Measurements from ENCODE around the gene PCNX3.

The PCNX3 gene

GRCh38 chr11:65599216-65599954, 16.2 kb upstream of the PCNX3 start:
- DNase-seq (ENCODE audit: low read depth), result no peak

- no peak for DNase-seq (ENCODE audit: low read depth)
Observed at GRCh38 chr11:65599955-65600246, 15.7 kb upstream of the PCNX3 start.

- no peak for DNase-seq (ENCODE audit: low read depth)
Observed at GRCh38 chr11:65604258-65604657, 11.3 kb upstream of the PCNX3 start.

GRCh38 chr11:65606876-65607613, 8.5 kb upstream of the PCNX3 start:
- no peak for DNase-seq (ENCODE audit: low read depth)

GRCh38 chr11:65607614-65608426, 7.8 kb upstream of the PCNX3 start:
- no peak for DNase-seq (ENCODE audit: low read depth)

GRCh38 chr11:65609229-65609628, 6.3 kb upstream of the PCNX3 start:
- DNase-seq (ENCODE audit: low read depth), result no peak

GRCh38 chr11:65609665-65610064, 5.9 kb upstream of the PCNX3 start:
- DNase-seq (ENCODE audit: low read depth), result no peak

- DNase-seq (ENCODE audit: low read depth), result no peak
Observed at GRCh38 chr11:65610404-65610803, 5.2 kb upstream of the PCNX3 start.

- DNase-seq (ENCODE audit: low read depth), result no peak
Observed at GRCh38 chr11:65611028-65611757, 4.4 kb upstream of the PCNX3 start.

- no peak for DNase-seq (ENCODE audit: low read depth)
Observed at GRCh38 chr11:65611758-65612603, 3.6 kb upstream of the PCNX3 start.

- no peak for DNase-seq (ENCODE audit: low read depth)
Observed at GRCh38 chr11:65612691-65613090, 2.9 kb upstream of the PCNX3 start.

GRCh38 chr11:65613091-65613928, 2.3 kb upstream of the PCNX3 start:
- no peak for DNase-seq (ENCODE audit: low read depth)

GRCh38 chr11:65615950-65616574, 486 bp downstream of the PCNX3 start:
- no peak for DNase-seq (ENCODE audit: low read depth)

- DNase-seq (ENCODE audit: low read depth), result no peak
Observed at GRCh38 chr11:65616575-65617001, 1.0 kb downstream of the PCNX3 start.

- no peak for DNase-seq (ENCODE audit: low read depth)
Observed at GRCh38 chr11:65617136-65617850, 1.7 kb downstream of the PCNX3 start.

GRCh38 chr11:65617990-65618751, 2.6 kb downstream of the PCNX3 start:
- no peak for DNase-seq (ENCODE audit: low read depth)

GRCh38 chr11:65618763-65619162, 3.2 kb downstream of the PCNX3 start:
- DNase-seq (ENCODE audit: low read depth), result no peak

- DNase-seq (ENCODE audit: low read depth), result no peak
Observed at GRCh38 chr11:65619281-65619928, 3.8 kb downstream of the PCNX3 start.
